HG03108 (cell line): ENCODE results near the gene DCST1.
"Not testable (repeated sequence)": the region's sequence is repeated elsewhere in the genome, so short reads cannot be mapped to it uniquely, and the experiment has no call there.

Experiments used
- ATAC-seq: cut with Tn5 transposase; IDR thresholded peaks from one replicate; pipeline ENCODE4 v1.9.1; 2021; ENCODE audit warnings: moderate library complexity; ENCODE audit not compliant: unreplicated experiment

DCST1 gene

GRCh38 chr1:155033524-155033923, at the start of gene DCST1, which contains the start of gene DCST2:
Gene DCST1 (plus strand): TSS chr1:155033824. CDS start chr1:155034037, 213 bp downstream.
Gene DCST2 (minus strand): TSS chr1:155033781. CDS start chr1:155033701, 80 bp downstream.
- no peak for ATAC-seq

DNA sequence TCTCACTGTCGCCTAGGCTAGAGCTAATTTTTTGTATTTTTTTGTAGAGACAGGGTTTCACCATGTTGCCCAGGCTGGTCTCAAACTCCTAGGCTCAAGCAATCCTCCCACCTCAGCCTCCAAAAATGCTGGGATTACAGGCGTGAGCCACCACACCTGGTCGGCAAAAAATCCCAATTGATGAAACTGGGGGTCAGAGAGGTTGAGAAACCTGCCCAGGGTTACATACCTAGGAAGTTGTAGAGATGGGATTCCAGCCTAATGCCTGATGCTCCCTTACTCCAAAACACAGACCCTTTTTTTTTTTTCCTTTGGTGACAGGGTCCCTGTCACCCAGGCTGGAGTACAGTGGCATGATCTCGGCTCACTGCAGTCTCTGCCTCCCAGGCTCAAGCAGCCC, 46.9 kb upstream of the DCST1 start:
- ATAC-seq = not testable (repeated sequence)

DNA sequence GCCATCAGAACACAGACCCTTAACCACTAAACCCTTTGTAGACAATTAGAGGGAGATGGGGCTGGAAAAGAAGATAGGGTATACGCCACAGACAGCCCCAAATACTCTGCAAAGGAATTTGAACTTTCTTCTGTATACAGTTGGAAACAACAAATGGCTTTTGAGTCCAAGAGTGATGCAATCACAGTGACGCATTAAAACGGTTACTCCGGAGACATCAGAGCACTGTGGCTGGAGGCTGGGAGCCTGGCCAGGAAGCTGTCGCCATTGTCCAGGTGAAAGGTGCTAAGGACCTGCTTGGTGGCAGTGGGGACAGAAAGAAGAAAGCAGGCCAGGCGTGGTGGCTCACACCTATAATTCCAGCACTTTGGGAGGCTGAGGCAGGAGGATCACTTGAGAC, 46.3 kb upstream of the DCST1 start:
- ATAC-seq = no peak

- no peak for ATAC-seq
Observed at GRCh38 chr1:154988058-154988954, 45.3 kb upstream of the DCST1 start.

GRCh38 chr1:154989195-154989860, 44.3 kb upstream of the DCST1 start:
- no peak for ATAC-seq

DNA sequence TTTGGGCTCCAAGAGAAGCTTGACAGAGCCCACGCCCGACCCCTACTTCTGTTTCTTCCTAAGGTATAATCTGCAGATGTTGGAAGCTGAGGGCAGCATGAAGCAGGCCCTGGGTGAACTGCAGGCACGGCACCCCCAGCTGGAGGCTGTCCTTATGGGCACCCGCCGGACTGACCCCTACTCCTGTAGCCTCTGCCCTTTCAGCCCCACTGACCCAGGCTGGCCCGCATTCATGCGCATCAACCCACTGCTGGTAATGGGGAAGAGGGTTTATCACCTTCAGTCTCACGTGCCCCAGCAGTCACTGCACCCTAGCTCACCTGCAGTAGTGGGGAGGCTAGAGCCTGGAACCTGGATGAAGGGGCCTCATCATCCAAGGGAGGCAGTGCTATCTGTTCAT, 43.3 kb upstream of the DCST1 start:
- no peak for ATAC-seq

DNA sequence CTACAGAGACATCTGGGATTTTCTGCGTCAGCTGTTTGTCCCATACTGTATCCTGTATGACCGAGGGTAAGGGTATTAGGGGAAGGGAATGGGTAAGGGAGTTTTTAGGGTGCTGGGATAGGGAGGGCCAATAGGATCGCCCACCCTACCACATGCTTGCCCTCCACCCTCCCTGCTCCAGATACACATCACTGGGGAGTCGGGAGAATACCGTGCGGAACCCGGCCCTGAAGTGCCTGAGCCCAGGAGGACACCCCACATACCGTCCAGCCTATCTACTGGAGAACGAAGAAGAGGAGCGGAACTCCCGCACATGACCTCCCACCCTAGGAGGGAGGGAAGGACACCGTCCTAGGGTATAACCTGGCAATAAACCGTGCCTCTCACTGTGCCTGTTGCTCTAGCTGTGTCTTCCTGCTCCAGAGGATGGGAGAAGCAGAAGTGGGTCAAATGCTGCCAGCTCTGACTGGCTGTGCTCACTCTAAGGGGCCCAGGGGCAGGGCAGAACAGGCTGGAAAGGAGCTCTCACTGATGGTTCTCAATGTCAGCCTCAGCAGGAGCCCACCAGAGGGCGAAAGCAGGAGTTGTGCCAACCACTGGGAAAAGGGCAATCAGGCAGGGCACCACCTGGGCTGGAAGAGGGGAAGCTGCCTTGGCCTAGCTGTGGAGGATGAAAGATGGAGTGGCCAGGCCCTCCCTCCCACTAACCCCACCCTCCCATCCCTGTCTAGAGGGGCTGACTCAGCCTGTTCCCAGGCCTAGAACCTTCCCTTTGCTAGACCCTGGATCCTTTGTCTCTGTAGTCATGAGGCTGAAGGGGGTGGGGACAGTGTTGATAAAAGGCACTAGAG, 40.7 kb upstream of the DCST1 start:
- ATAC-seq = no peak

- ATAC-seq = no peak
Observed at GRCh38 chr1:154993572-154994268, 39.9 kb upstream of the DCST1 start, which contains the start of gene LENEP. Gene LENEP (plus strand): TSS chr1:154993586. CDS start chr1:154993608, 22 bp downstream.

DNA sequence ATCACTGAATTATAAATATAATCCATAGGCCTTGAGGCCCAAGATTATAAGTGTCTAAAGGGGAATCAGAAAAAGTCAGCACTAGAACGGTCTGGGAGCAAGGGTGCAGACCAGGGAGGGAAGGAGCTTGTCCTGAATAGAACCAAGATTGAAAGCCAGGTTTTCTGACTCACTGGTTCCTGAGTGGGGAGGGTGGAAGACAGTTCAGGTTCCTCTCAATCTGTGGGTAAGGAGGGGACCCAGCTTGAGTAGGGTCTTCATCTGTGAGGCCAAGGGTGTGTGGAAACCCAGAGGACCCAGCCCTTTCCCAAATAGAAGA, 39.4 kb upstream of the DCST1 start:
- no peak for ATAC-seq

- no peak for ATAC-seq
Observed at GRCh38 chr1:154994591-154994990, 39.0 kb upstream of the DCST1 start.

DNA sequence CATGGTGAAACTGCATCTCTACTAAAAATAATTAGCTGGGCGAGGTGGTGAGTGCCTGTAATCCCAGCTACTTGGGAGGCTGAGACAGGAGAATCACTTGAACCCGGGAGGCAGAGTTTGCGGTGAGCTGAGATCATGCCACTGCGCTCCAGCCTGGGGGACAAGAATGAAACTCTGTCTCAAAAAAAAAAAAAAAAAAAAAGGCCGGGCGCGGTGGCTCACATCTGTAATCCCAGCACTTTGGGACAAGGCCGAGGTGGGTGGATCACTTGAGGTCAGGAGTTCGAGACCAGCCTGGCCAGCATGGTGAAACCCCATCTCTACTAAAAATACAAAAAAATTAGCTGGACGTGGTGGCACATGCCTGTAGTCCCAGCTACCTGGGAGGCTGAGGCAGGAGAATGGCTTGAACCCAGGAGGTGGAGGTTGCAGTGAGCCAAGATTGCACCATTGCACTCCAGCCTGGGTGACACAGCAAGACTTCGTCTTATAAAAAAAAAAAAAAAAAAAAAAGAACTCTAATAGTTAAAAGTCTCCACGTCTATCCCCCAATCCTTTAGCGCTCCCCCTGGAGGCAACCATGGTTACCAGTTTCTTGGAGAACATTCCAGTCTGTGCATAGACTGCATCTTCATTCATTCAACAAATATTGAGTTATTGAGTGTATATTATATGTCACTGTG, 38.2 kb upstream of the DCST1 start:
- ATAC-seq = not testable (repeated sequence)

- no peak for ATAC-seq
Observed at GRCh38 chr1:154996966-154997701, 36.5 kb upstream of the DCST1 start.

GRCh38 chr1:154998201-154998780, 35.3 kb upstream of the DCST1 start:
- no peak for ATAC-seq

- no peak for ATAC-seq
Observed at GRCh38 chr1:154998818-154999570, 34.6 kb upstream of the DCST1 start.

- ATAC-seq = no peak
Observed at GRCh38 chr1:154999571-155000410, 33.8 kb upstream of the DCST1 start.

- ATAC-seq = no peak
Observed at GRCh38 chr1:155000411-155000725, 33.3 kb upstream of the DCST1 start.

GRCh38 chr1:155000726-155001424, 32.7 kb upstream of the DCST1 start:
- peak; percentile 41 for ATAC-seq
